ENCODE data around the gene GK.

The GK gene

DNA sequence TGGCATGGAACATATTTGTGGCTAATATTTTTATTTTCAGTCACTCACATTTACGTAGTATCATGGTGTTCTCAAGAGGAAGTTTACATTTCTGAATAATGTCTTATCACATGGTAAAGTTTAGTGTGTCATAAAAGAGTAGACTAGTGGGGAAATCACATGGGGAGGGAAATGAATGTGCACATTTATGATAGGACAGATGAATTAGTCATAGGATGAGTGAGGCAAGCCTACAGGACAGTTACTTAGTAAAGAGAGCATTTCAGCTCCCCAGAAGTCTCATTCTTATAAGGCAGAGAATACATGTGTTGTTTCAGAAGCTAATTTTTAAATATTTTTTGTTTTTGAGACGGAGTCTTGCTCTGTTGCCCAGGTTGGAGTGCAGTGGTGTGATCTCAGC, 6.2 kb downstream of the GK start:
- Histone ChIP-seq H3K79me2 (ENCODE audit: low read length) (peaks cover 14% of the 10 kb centered on the region), H3K36me3 (replicated peaks; ENCODE audit: insufficient read depth, low read length) (no peaks in the 10 kb centered on the region), H3K27ac (ENCODE audit: low read length) (no peak overlapping the region), H3K4me3 (ENCODE audit: low read length) (no peak overlapping the region), H3K9me3 (replicated peaks; ENCODE audit: insufficient read depth, low read length) (no peaks in the 10 kb centered on the region), H3K9me2 (replicated peaks; ENCODE audit: insufficient read depth, low read length) (no peaks in the 10 kb centered on the region), H3K9ac (ENCODE audit: low read length) (no peak overlapping the region), H3K4me1 (ENCODE audit: low read length) (no peaks in the 10 kb centered on the region), H3F3A (ENCODE audit: insufficient read depth, low read length) (no peaks in the 10 kb centered on the region; the same call in 1 of the 2 replicates), H4K20me1 (ENCODE audit: insufficient read depth, low read length) (no peaks in the 10 kb centered on the region), H2AFZ (ENCODE audit: low read length) (no peak overlapping the region), H3K4me2 (ENCODE audit: low read depth, low read length) (no peak overlapping the region), H3K27me3 (replicated peaks; ENCODE audit: insufficient read depth, low read length) (no peaks in the 10 kb centered on the region)
- no peak for TF ChIP-seq EZH2 (optimal IDR thresholded peaks at IDR 0.05; ENCODE audit: low read depth, low read length)
- no peak for TF ChIP-seq EZH2phosphoT487 (IDR thresholded peaks at IDR 0.05; ENCODE audit: low read length)
- no peak for TF ChIP-seq CTCF (IDR thresholded peaks at IDR 0.05; ENCODE audit: low read length)
- no peak for DNase-seq

- no peak overlapping the region for H3K9ac ChIP-seq (ENCODE audit: low read length)
- no peak for DNase-seq
These were observed 8.0 kb downstream of the GK start for GRCh38 chrX:30661228-30661627.

GRCh38 chrX:30663322-30663721, 10.1 kb downstream of the GK start:
- Histone ChIP-seq H3K27me3 (replicated peaks; ENCODE audit: insufficient read depth, low read length) (no peaks in the 10 kb centered on the region), H3K9ac (ENCODE audit: low read length) (no peak overlapping the region), H4K20me1 (ENCODE audit: insufficient read depth, low read length) (no peaks in the 10 kb centered on the region), H3K4me2 (ENCODE audit: low read depth, low read length) (no peak overlapping the region), H3K4me3 (ENCODE audit: low read length) (no peak overlapping the region), H3K9me3 (replicated peaks; ENCODE audit: insufficient read depth, low read length) (no peaks in the 10 kb centered on the region), H3K4me1 (ENCODE audit: low read length) (no peaks in the 10 kb centered on the region), H3K79me2 (ENCODE audit: low read length) (no peaks in the 10 kb centered on the region; the same call in 1 of the 2 replicates), H3F3A (ENCODE audit: insufficient read depth, low read length) (no peaks in the 10 kb centered on the region), H3K27ac (ENCODE audit: low read length) (no peak overlapping the region), H3K9me2 (replicated peaks; ENCODE audit: insufficient read depth, low read length) (no peaks in the 10 kb centered on the region), H2AFZ (ENCODE audit: low read length) (no peak overlapping the region), H3K36me3 (replicated peaks; ENCODE audit: insufficient read depth, low read length) (no peaks in the 10 kb centered on the region)
- no peak for DNase-seq
- no peak for TF ChIP-seq EZH2 (optimal IDR thresholded peaks at IDR 0.05; ENCODE audit: low read depth, low read length)
- no peak for TF ChIP-seq EZH2phosphoT487 (IDR thresholded peaks at IDR 0.05; ENCODE audit: low read length)

More at GRCh38 chrX:30661228-30661627, 8.0 kb downstream of the GK start:
- Histone ChIP-seq H3K27me3 (replicated peaks; ENCODE audit: insufficient read depth, low read length) (no peaks in the 10 kb centered on the region), H3K27ac (ENCODE audit: low read length) (no peak overlapping the region), H3K4me1 (ENCODE audit: low read length) (no peaks in the 10 kb centered on the region), H3K4me3 (ENCODE audit: low read length) (no peak overlapping the region), H2AFZ (ENCODE audit: low read length) (no peak overlapping the region), H3K36me3 (replicated peaks; ENCODE audit: insufficient read depth, low read length) (no peaks in the 10 kb centered on the region), H3K4me2 (ENCODE audit: low read depth, low read length) (no peak overlapping the region), H4K20me1 (ENCODE audit: insufficient read depth, low read length) (no peaks in the 10 kb centered on the region), H3K79me2 (ENCODE audit: low read length) (no peaks in the 10 kb centered on the region; the same call in 1 of the 2 replicates), H3K9me2 (replicated peaks; ENCODE audit: insufficient read depth, low read length) (no peaks in the 10 kb centered on the region), H3K9me3 (replicated peaks; ENCODE audit: insufficient read depth, low read length) (no peaks in the 10 kb centered on the region), H3F3A (ENCODE audit: insufficient read depth, low read length) (no peaks in the 10 kb centered on the region)
- TF ChIP-seq CTCF (IDR thresholded peaks at IDR 0.05; ENCODE audit: low read length) (no peak), EZH2 (optimal IDR thresholded peaks at IDR 0.05; ENCODE audit: low read depth, low read length) (no peak), EZH2phosphoT487 (IDR thresholded peaks at IDR 0.05; ENCODE audit: low read length) (no peak)

- TF ChIP-seq EZH2 (optimal IDR thresholded peaks at IDR 0.05; ENCODE audit: low read depth, low read length) (no peak), EZH2phosphoT487 (IDR thresholded peaks at IDR 0.05; ENCODE audit: low read length) (no peak), CTCF (IDR thresholded peaks at IDR 0.05; ENCODE audit: low read length) (no peak)
- H3K4me1 ChIP-seq (ENCODE audit: low read length) = no peaks in the 10 kb centered on the region
These were observed 12.2 kb downstream of the GK start for GRCh38 chrX:30665471-30665870.

More at GRCh38 chrX:30665471-30665870, 12.2 kb downstream of the GK start:
- no peaks in the 10 kb centered on the region for H3K36me3 ChIP-seq (replicated peaks; ENCODE audit: insufficient read depth, low read length)
- H3K27me3 ChIP-seq (replicated peaks; ENCODE audit: insufficient read depth, low read length) = no peaks in the 10 kb centered on the region
- H3K9me2 ChIP-seq (replicated peaks; ENCODE audit: insufficient read depth, low read length) = no peaks in the 10 kb centered on the region
- no peak overlapping the region for H2AFZ ChIP-seq (ENCODE audit: low read length)
- no peak for DNase-seq
- H3K79me2 ChIP-seq (ENCODE audit: low read length) = no peaks in the 10 kb centered on the region; the same call in 1 of the 2 replicates
- no peaks in the 10 kb centered on the region for H3F3A ChIP-seq (ENCODE audit: insufficient read depth, low read length)
- no peak overlapping the region for H3K4me3 ChIP-seq (ENCODE audit: low read length)
- H3K27ac ChIP-seq (ENCODE audit: low read length) = no peak overlapping the region
- no peak overlapping the region for H3K9ac ChIP-seq (ENCODE audit: low read length)
- H3K4me2 ChIP-seq (ENCODE audit: low read depth, low read length) = no peak overlapping the region
- H3K9me3 ChIP-seq (replicated peaks; ENCODE audit: insufficient read depth, low read length) = no peaks in the 10 kb centered on the region
- H4K20me1 ChIP-seq (ENCODE audit: insufficient read depth, low read length) = no peaks in the 10 kb centered on the region
